Loucy (cell line): ENCODE measurements around the gene ULK1.

Experiments
- EZH2phosphoT487 ChIP-seq: fragments of 200-600 bp; IDR thresholded peaks from 2 replicates; pipeline ENCODE4 v1.6.1; 2018; ENCODE audit warnings: antibody characterized with exemption, mild to moderate bottlenecking, moderate library complexity, borderline replicate concordance
- TF ChIP-seq, protein P1 (sequence below): fragments of 200-600 bp; sonication (generic); conservative IDR thresholded peaks from 2 replicates; pipeline ENCODE4 v1.5.1; 2014; ENCODE audit warnings: mild to moderate bottlenecking, antibody characterized with exemption, low read length

DNA sequence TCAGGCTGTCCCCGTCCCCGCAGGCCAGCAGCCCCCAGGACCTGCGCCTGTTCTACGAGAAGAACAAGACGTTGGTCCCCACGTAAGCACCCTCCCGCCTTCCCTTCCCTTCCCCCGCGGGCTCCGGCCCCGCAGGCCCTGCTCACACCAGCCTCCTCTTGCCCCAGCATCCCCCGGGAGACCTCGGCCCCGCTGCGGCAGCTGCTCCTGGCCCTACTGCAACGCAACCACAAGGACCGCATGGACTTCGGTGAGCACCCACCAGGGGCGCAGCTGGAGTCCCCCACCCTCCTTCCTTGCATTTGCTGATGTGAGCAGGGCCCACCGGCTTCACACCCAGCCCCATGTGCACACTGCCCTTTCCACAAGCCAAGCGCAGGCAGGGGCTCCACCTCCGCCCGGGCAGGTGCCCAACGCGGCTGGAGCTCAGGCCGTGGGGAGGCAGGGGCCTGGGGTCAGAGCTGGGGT, 15.4 kb downstream of the ULK1 start:
- TF ChIP-seq, protein P1, sequence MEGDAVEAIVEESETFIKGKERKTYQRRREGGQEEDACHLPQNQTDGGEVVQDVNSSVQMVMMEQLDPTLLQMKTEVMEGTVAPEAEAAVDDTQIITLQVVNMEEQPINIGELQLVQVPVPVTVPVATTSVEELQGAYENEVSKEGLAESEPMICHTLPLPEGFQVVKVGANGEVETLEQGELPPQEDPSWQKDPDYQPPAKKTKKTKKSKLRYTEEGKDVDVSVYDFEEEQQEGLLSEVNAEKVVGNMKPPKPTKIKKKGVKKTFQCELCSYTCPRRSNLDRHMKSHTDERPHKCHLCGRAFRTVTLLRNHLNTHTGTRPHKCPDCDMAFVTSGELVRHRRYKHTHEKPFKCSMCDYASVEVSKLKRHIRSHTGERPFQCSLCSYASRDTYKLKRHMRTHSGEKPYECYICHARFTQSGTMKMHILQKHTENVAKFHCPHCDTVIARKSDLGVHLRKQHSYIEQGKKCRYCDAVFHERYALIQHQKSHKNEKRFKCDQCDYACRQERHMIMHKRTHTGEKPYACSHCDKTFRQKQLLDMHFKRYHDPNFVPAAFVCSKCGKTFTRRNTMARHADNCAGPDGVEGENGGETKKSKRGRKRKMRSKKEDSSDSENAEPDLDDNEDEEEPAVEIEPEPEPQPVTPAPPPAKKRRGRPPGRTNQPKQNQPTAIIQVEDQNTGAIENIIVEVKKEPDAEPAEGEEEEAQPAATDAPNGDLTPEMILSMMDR: no peak
- TF ChIP-seq EZH2phosphoT487: no peak
